Measurements from ENCODE around the gene ARID1B. TPM values are rescaled to one million over a fixed set of nuclear protein-coding genes. Genes with fewer than 3 reads are reported as not detected.

ARID1B gene
- total RNA-seq, 2 donors from 2014 or later = 66.7 to 67.3 TPM

- Mint-ChIP-seq H3K36me3 (ENCODE audit: low read depth) (peaks cover 17% of the 10 kb centered on the region), H3K4me1 (peaks cover 30% of the 10 kb centered on the region), H3K27ac (no peak overlapping the region), H3K9me3 (no peaks in the 10 kb centered on the region), H3K4me3 (no peak overlapping the region), H3K27me3 (no peaks in the 10 kb centered on the region)
- no peak for ATAC-seq (replicated peaks)
Measured at GRCh38 chr6:157077251-157077650, 300.1 kb downstream of the ARID1B start.

- Mint-ChIP-seq H3K27ac (no peak overlapping the region), H3K36me3 (ENCODE audit: low read depth) (peaks cover 15% of the 10 kb centered on the region), H3K27me3 (no peaks in the 10 kb centered on the region), H3K9me3 (no peaks in the 10 kb centered on the region), H3K4me1 (peaks cover 30% of the 10 kb centered on the region), H3K4me3 (no peak overlapping the region)
- ATAC-seq (replicated peaks) = no peak
Measured at GRCh38 chr6:157078326-157078725, 301.1 kb downstream of the ARID1B start.

- Mint-ChIP-seq H3K9me3 (no peaks in the 10 kb centered on the region), H3K27me3 (no peaks in the 10 kb centered on the region), H3K4me3 (no peak overlapping the region), H3K36me3 (ENCODE audit: low read depth) (peaks cover 9% of the 10 kb centered on the region), H3K4me1 (peaks cover 30% of the 10 kb centered on the region), H3K27ac (no peak overlapping the region)
- ATAC-seq (replicated peaks) = no peak
Measured at GRCh38 chr6:157079277-157079676, 302.1 kb downstream of the ARID1B start.

GRCh38 chr6:157079771-157080170, 302.6 kb downstream of the ARID1B start:
- H3K9me3 Mint-ChIP-seq = no peaks in the 10 kb centered on the region

GRCh38 chr6:157080986-157081391, 303.8 kb downstream of the ARID1B start:
- Mint-ChIP-seq H3K27ac (no peak overlapping the region), H3K27me3 (no peaks in the 10 kb centered on the region), H3K36me3 (ENCODE audit: low read depth) (peaks cover 21% of the 10 kb centered on the region), H3K4me1 (peaks cover 18% of the 10 kb centered on the region), H3K4me3 (no peak overlapping the region), H3K9me3 (no peaks in the 10 kb centered on the region)
- no peak for ATAC-seq (replicated peaks)

More at GRCh38 chr6:157079771-157080170, 302.6 kb downstream of the ARID1B start:
- Mint-ChIP-seq H3K4me3 (no peak overlapping the region), H3K36me3 (ENCODE audit: low read depth) (peaks cover 9% of the 10 kb centered on the region), H3K4me1 (peaks cover 26% of the 10 kb centered on the region), H3K27ac (no peak overlapping the region), H3K27me3 (no peaks in the 10 kb centered on the region)
- ATAC-seq (replicated peaks) = no peak

GRCh38 chr6:157083343-157083742, 306.2 kb downstream of the ARID1B start:
- no peaks in the 10 kb centered on the region for H3K27me3 Mint-ChIP-seq
- no peaks in the 10 kb centered on the region for H3K9me3 Mint-ChIP-seq
- no peak for ATAC-seq (replicated peaks)
- peaks cover 17% of the 10 kb centered on the region for H3K4me1 Mint-ChIP-seq
- H3K4me3 Mint-ChIP-seq = no peak overlapping the region
- peaks cover 42% of the 10 kb centered on the region for H3K36me3 Mint-ChIP-seq (ENCODE audit: low read depth)
- H3K27ac Mint-ChIP-seq = no peak overlapping the region

- Mint-ChIP-seq H3K9me3 (no peaks in the 10 kb centered on the region), H3K27me3 (no peaks in the 10 kb centered on the region), H3K27ac (no peak overlapping the region), H3K4me1 (peaks cover 23% of the 10 kb centered on the region), H3K36me3 (ENCODE audit: low read depth) (peaks cover 53% of the 10 kb centered on the region), H3K4me3 (no peak overlapping the region)
- ATAC-seq (replicated peaks) = no peak
Measured at GRCh38 chr6:157086632-157087031, 309.5 kb downstream of the ARID1B start.

GRCh38 chr6:157087974-157088373, 310.8 kb downstream of the ARID1B start:
- Mint-ChIP-seq H3K27me3 (no peaks in the 10 kb centered on the region), H3K4me3 (no peak overlapping the region), H3K27ac (no peak overlapping the region), H3K9me3 (no peaks in the 10 kb centered on the region), H3K36me3 (ENCODE audit: low read depth) (peaks cover 63% of the 10 kb centered on the region), H3K4me1 (peaks cover 28% of the 10 kb centered on the region)
- ATAC-seq (replicated peaks) = no peak

GRCh38 chr6:157088841-157089240, 311.7 kb downstream of the ARID1B start:
- ATAC-seq (replicated peaks) = no peak
- no peak overlapping the region for H3K4me3 Mint-ChIP-seq

GRCh38 chr6:157089258-157089657, 312.1 kb downstream of the ARID1B start:
- Mint-ChIP-seq H3K4me1 (peaks cover 35% of the 10 kb centered on the region), H3K36me3 (ENCODE audit: low read depth) (peaks cover 59% of the 10 kb centered on the region), H3K4me3 (no peak overlapping the region), H3K9me3 (no peaks in the 10 kb centered on the region), H3K27ac (peak overlapping the region; percentile 3), H3K27me3 (no peaks in the 10 kb centered on the region)
- ATAC-seq (replicated peaks) = no peak

More at GRCh38 chr6:157088841-157089240, 311.7 kb downstream of the ARID1B start:
- Mint-ChIP-seq H3K27ac (peak overlapping the region; percentile 3), H3K4me1 (peaks cover 32% of the 10 kb centered on the region), H3K9me3 (no peaks in the 10 kb centered on the region), H3K36me3 (ENCODE audit: low read depth) (peaks cover 63% of the 10 kb centered on the region), H3K27me3 (no peaks in the 10 kb centered on the region)

GRCh38 chr6:157089851-157090250, 312.7 kb downstream of the ARID1B start:
- peaks cover 53% of the 10 kb centered on the region for H3K36me3 Mint-ChIP-seq (ENCODE audit: low read depth)
- H3K9me3 Mint-ChIP-seq = no peaks in the 10 kb centered on the region
- no peak overlapping the region for H3K4me3 Mint-ChIP-seq
- H3K4me1 Mint-ChIP-seq = peaks cover 37% of the 10 kb centered on the region
- H3K27ac Mint-ChIP-seq = no peak overlapping the region
- H3K27me3 Mint-ChIP-seq = no peaks in the 10 kb centered on the region
- ATAC-seq (replicated peaks) = no peak

- no peak for ATAC-seq (replicated peaks)
- no peak overlapping the region for H3K27ac Mint-ChIP-seq
- H3K4me3 Mint-ChIP-seq = no peak overlapping the region
- H3K9me3 Mint-ChIP-seq = no peaks in the 10 kb centered on the region
- peaks cover 39% of the 10 kb centered on the region for H3K4me1 Mint-ChIP-seq
- peaks cover 44% of the 10 kb centered on the region for H3K36me3 Mint-ChIP-seq (ENCODE audit: low read depth)
- no peaks in the 10 kb centered on the region for H3K27me3 Mint-ChIP-seq
Measured at GRCh38 chr6:157090736-157091135, 313.6 kb downstream of the ARID1B start.

- H3K4me1 Mint-ChIP-seq = peaks cover 39% of the 10 kb centered on the region
- peaks cover 39% of the 10 kb centered on the region for H3K36me3 Mint-ChIP-seq (ENCODE audit: low read depth)
- ATAC-seq (replicated peaks) = no peak
- H3K27me3 Mint-ChIP-seq = no peaks in the 10 kb centered on the region
- H3K9me3 Mint-ChIP-seq = no peaks in the 10 kb centered on the region
- H3K4me3 Mint-ChIP-seq = no peak overlapping the region
- H3K27ac Mint-ChIP-seq = no peak overlapping the region
Measured at GRCh38 chr6:157091243-157091642, 314.1 kb downstream of the ARID1B start.

GRCh38 chr6:157091856-157092460, 314.8 kb downstream of the ARID1B start:
- H3K4me1 Mint-ChIP-seq = peaks cover 35% of the 10 kb centered on the region
- H3K9me3 Mint-ChIP-seq = no peaks in the 10 kb centered on the region
- H3K4me3 Mint-ChIP-seq = no peak overlapping the region
- no peak overlapping the region for H3K27ac Mint-ChIP-seq
- H3K27me3 Mint-ChIP-seq = no peaks in the 10 kb centered on the region
- no peak for ATAC-seq (replicated peaks)
- peaks cover 32% of the 10 kb centered on the region for H3K36me3 Mint-ChIP-seq (ENCODE audit: low read depth)

- peaks cover 31% of the 10 kb centered on the region for H3K4me1 Mint-ChIP-seq
- H3K36me3 Mint-ChIP-seq (ENCODE audit: low read depth) = peaks cover 29% of the 10 kb centered on the region
- H3K27me3 Mint-ChIP-seq = no peaks in the 10 kb centered on the region
- ATAC-seq (replicated peaks) = no peak
- H3K9me3 Mint-ChIP-seq = no peaks in the 10 kb centered on the region
- no peak overlapping the region for H3K4me3 Mint-ChIP-seq
- H3K27ac Mint-ChIP-seq = no peak overlapping the region
Measured at GRCh38 chr6:157092736-157093135, 315.6 kb downstream of the ARID1B start.

- Mint-ChIP-seq H3K36me3 (ENCODE audit: low read depth) (peaks cover 23% of the 10 kb centered on the region), H3K27ac (peak overlapping the region; percentile 21), H3K4me1 (peaks cover 30% of the 10 kb centered on the region), H3K27me3 (no peaks in the 10 kb centered on the region), H3K4me3 (no peak overlapping the region), H3K9me3 (no peaks in the 10 kb centered on the region)
- ATAC-seq (replicated peaks) = no peak
Measured at GRCh38 chr6:157093536-157093935, 316.4 kb downstream of the ARID1B start.

All from activated T-helper 17 cell treated with anti-CD3 and anti-CD28 coated beads, Interleukin-2, amount 50 U/mL, for 72 hours (primary cell).